HL-60 (cell line): ENCODE results near the gene BFSP2.

Experiments
- DNase-seq, 2 experiments: peaks; one replicate each; pipeline ENCODE4 v3.0.0-alpha.2; 2010 to 2020; ENCODE audit warnings: low read depth in 1 of 2, low spot score in 1 of 2
- H3K27ac ChIP-seq: fragments of 250-450 bp; sonication (Bioruptor Pico); replicated peaks from 2 replicates; pipeline ENCODE4 v1.5.1; 2020; ENCODE audit warnings: mild to moderate bottlenecking, moderate library complexity
- H3K27me3 ChIP-seq: fragments of 250-450 bp; sonication (Bioruptor Pico); 2 replicates; pipeline ENCODE4 v1.5.1; 2021; ENCODE audit warnings: mild to moderate bottlenecking, moderate library complexity; ENCODE audit not compliant: insufficient read depth, poor library complexity, severe bottlenecking
- H3K4me3 ChIP-seq: replicated peaks from 2 replicates; pipeline ENCODE4 v1.5.1; 2011; ENCODE audit warnings: mild to moderate bottlenecking, control low read depth, low read length; ENCODE audit not compliant: insufficient read depth
- CTCF ChIP-seq: IDR thresholded peaks from one replicate; pipeline ENCODE4 v1.5.1; 2011; ENCODE audit warnings: low read length, control low read depth, inconsistent platforms; ENCODE audit not compliant: insufficient read depth
- GABPA ChIP-seq: IDR thresholded peaks from 2 replicates; pipeline ENCODE4 v1.6.1; 2012; ENCODE audit warnings: low read depth
- POLR2AphosphoS5 ChIP-seq: IDR thresholded peaks from 2 replicates; pipeline ENCODE4 v1.6.1; 2012; ENCODE audit warnings: low read depth
- SPI1 ChIP-seq: IDR thresholded peaks from 2 replicates; pipeline ENCODE4 v1.6.1; 2012; ENCODE audit warnings: low read depth, mild to moderate bottlenecking, borderline replicate concordance
- TF ChIP-seq, protein P1 (sequence below): IDR thresholded peaks from 2 replicates; pipeline ENCODE4 v1.6.1; 2012; ENCODE audit warnings: low read depth; ENCODE audit not compliant: insufficient replicate concordance

The BFSP2 gene

DNA sequence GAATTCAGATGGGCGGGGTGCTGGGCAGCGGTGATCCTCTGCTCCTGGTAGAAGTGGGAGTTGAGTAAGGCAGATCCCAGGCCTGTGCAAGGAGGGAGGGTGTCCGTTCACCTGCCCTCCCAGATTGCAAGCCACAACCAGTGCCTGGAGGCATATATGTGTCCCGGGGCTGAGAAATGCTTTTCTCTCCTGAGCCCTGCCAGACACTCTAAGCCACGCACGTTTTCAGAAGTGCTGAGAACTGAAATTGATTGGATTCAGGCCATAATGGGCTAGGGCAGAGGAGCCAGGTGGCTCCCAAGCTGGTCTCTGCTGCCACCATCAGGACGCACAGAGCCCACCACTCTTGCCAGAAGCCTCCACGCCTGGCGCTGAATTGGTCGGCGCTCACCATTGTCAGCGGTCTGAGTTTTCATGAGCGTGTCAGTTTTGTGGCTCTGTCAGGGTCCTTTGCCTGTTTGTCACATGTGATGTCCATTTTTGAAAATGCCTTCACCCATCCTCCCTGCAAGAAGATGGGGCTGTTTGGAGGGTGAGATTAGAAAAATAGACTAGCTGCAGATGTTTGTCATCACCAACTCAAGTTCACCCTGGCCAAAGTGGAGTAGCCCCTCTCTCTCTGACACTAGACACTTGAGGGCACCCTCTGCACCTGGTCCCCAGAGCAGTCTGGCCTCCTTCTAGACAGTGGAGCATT lies 15.4 kb upstream of the BFSP2 start:
- no peak overlapping the region for H3K27ac ChIP-seq
- peaks cover 5% of the 10 kb centered on the region for H3K27me3 ChIP-seq
- peak in 1 of 2 experiments; percentile 31 for DNase-seq
- TF ChIP-seq, protein P1, sequence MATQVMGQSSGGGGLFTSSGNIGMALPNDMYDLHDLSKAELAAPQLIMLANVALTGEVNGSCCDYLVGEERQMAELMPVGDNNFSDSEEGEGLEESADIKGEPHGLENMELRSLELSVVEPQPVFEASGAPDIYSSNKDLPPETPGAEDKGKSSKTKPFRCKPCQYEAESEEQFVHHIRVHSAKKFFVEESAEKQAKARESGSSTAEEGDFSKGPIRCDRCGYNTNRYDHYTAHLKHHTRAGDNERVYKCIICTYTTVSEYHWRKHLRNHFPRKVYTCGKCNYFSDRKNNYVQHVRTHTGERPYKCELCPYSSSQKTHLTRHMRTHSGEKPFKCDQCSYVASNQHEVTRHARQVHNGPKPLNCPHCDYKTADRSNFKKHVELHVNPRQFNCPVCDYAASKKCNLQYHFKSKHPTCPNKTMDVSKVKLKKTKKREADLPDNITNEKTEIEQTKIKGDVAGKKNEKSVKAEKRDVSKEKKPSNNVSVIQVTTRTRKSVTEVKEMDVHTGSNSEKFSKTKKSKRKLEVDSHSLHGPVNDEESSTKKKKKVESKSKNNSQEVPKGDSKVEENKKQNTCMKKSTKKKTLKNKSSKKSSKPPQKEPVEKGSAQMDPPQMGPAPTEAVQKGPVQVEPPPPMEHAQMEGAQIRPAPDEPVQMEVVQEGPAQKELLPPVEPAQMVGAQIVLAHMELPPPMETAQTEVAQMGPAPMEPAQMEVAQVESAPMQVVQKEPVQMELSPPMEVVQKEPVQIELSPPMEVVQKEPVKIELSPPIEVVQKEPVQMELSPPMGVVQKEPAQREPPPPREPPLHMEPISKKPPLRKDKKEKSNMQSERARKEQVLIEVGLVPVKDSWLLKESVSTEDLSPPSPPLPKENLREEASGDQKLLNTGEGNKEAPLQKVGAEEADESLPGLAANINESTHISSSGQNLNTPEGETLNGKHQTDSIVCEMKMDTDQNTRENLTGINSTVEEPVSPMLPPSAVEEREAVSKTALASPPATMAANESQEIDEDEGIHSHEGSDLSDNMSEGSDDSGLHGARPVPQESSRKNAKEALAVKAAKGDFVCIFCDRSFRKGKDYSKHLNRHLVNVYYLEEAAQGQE: no peak
- peak; percentile 44 for TF ChIP-seq CTCF
- TF ChIP-seq POLR2AphosphoS5: no peak
- H3K4me3 ChIP-seq: no peak overlapping the region

- Histone ChIP-seq H3K27me3 (peaks cover 5% of the 10 kb centered on the region), H3K27ac (no peak overlapping the region), H3K4me3 (no peak overlapping the region)
- no peak for DNase-seq
- TF ChIP-seq SPI1: no peak
- TF ChIP-seq CTCF: no peak
- TF ChIP-seq, protein P1: no peak
- no peak for TF ChIP-seq POLR2AphosphoS5
- no peak for TF ChIP-seq GABPA
Observed at GRCh38 chr3:133386876-133387275, 13.0 kb upstream of the BFSP2 start.

DNA sequence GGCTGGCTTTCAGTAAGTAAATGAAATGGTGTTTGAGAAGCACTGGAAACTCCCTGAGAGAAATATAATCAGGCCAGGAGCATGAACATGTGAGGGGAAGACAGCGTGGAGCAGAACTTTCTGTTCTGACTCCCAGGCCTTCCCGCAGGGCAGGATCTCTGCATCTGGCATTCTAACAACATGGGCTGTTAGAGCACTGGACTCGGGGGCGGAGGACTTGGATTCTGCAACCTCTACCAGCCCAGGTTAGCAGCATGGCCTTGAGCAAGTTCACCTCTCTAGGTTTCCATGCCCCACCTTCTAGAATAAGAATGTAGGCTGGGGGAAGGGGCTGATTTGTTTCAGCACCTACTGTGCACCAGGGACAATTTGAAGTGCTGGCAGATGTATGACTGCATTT lies 12.5 kb upstream of the BFSP2 start:
- no peak for DNase-seq
- H3K4me3 ChIP-seq: no peak overlapping the region
- no peak overlapping the region for H3K27ac ChIP-seq
- peaks cover 5% of the 10 kb centered on the region for H3K27me3 ChIP-seq
- TF ChIP-seq CTCF: no peak
- no peak for TF ChIP-seq POLR2AphosphoS5
- TF ChIP-seq SPI1: no peak
- TF ChIP-seq, protein P1: no peak
- no peak for TF ChIP-seq GABPA
